H1 (cell line): ENCODE measurements around the gene KCNMA1. TPM values are rescaled to one million over a fixed set of nuclear protein-coding genes. Genes with fewer than 3 reads are reported as not detected.

Experiments
- EGR1 ChIP-seq: IDR thresholded peaks from 2 replicates; pipeline ENCODE4 v1.6.1; 2011; ENCODE audit warnings: low read depth, low read length, borderline replicate concordance
- SAP30 ChIP-seq: fragments of 300-600 bp; sonication (generic); IDR thresholded peaks from 2 replicates; pipeline ENCODE4 v1.7.1; 2012; ENCODE audit warnings: low read length, moderate library complexity, mild to moderate bottlenecking, inconsistent platforms; ENCODE audit not compliant: insufficient read depth, insufficient replicate concordance
- polyA plus RNA-seq, 7 experiments: library from polyadenylated mRNA; depleted of rRNA in 3 of 7; stranded (reverse) in 5 of 7; unstranded in 2 of 7; fragments of >200 nt in 5 of 7; fragments of 200-250 nt in 2 of 7; gene quantifications; 1 replicate in 5 of 7; 2 replicates in 1 of 7; 4 replicates in 1 of 7; pipeline versions ENCODE4 v1.2.1 to v1.2.3, GENCODE V29; 2011 to 2013; ENCODE audit warnings: missing spikeins in 2 of 7, mixed read lengths in 2 of 7
- total RNA-seq: library from RNA; stranded (reverse); fragmentation: NEBNext Ultra II Directional; extraction: Animal tissue kit (Norgen Biotek cat#: 25700); gene quantifications from 2 replicates; pipeline ENCODE4 v1.2.1, GENCODE V29; 2021

KCNMA1 gene
- total and polyA plus RNA-seq, 2 of the 8 experiments (the other 6 are each of a cell fraction or from before 2014, with no cell fraction given), result 10.2 to 11.1 TPM

- TF ChIP-seq SAP30, result no peak
- TF ChIP-seq EGR1, result no peak
- TF ChIP-seq, all 59 proteins: peak for 0
Observed at GRCh38 chr10:77131214-77131613, 506.4 kb downstream of the KCNMA1 start (continued).
